Esophagus (tissue), 2 donors: Measurements from ENCODE around the gene PCK1. TPM values are rescaled to one million over a fixed set of nuclear protein-coding genes. Genes with fewer than 3 reads are reported as not detected.

Source experiments
- H3K27ac ChIP-seq, 2 donors: one replicate each; pipeline ENCODE4 v1.5.1; 2013; ENCODE audit warnings: low read depth in 2 of 2, mild to moderate bottlenecking in 2 of 2, inconsistent platforms in 1 of 2, low read length in 1 of 2, moderate library complexity in 1 of 2
- H3K27me3 ChIP-seq, 2 donors: one replicate each; pipeline ENCODE4 v1.6.1; 2013; ENCODE audit warnings: low read length in 2 of 2, control low read depth in 1 of 2, mild to moderate bottlenecking in 1 of 2; ENCODE audit not compliant: insufficient read depth in 2 of 2, control insufficient read depth in 1 of 2
- H3K36me3 ChIP-seq, 2 donors: one replicate each; pipeline ENCODE4 v1.6.1; 2013; ENCODE audit warnings: low read length in 1 of 2; ENCODE audit not compliant: control insufficient read depth in 2 of 2, insufficient read depth in 2 of 2
- H3K4me1 ChIP-seq, 2 donors: one replicate each; pipeline ENCODE4 v1.6.1; 2013; ENCODE audit warnings: low read length in 1 of 2; ENCODE audit not compliant: control insufficient read depth in 2 of 2, insufficient read depth in 2 of 2
- H3K4me3 ChIP-seq, 2 donors: one replicate each; pipeline ENCODE4 v1.5.1; 2013; ENCODE audit warnings: low read length in 2 of 2, mild to moderate bottlenecking in 2 of 2, low read depth in 1 of 2, moderate library complexity in 1 of 2
- H3K9me3 ChIP-seq, 2 donors: one replicate each; pipeline ENCODE4 v1.6.1; 2013; ENCODE audit warnings: mild to moderate bottlenecking in 2 of 2, low read depth in 1 of 2, low read length in 1 of 2, moderate library complexity in 1 of 2; ENCODE audit not compliant: control insufficient read depth in 2 of 2, insufficient read depth in 1 of 2
- WGBS, 2 donors: extraction: QIAGEN DNeasy Blood & Tissue Kit; methylation state at CpG; one replicate each; pipeline ENCODE4 v1.1.7; 2013; 5-methylcytosine and 5-hydroxymethylcytosine counted together
- polyA plus RNA-seq, 2 donors: library from polyadenylated mRNA; stranded (reverse); fragments of 200-250 nt; gene quantifications; one replicate each; pipeline ENCODE4 v1.2.3, GENCODE V29; 2013
- donor health status: healthy with polysubstance abuse.
- donor health status: Bipolar disorder and iron deficiency.

The PCK1 gene
- polyA plus RNA-seq, 2 donors: 0.12 to 0.25 TPM

GRCh38 chr20:57573894-57574293 is 13.0 kb downstream of the PCK1 start:
- Histone ChIP-seq H3K4me3 (no peak overlapping the region), H3K4me1 (no peaks in the 10 kb centered on the region), H3K27ac (no peak overlapping the region), H3K36me3 (no peaks in the 10 kb centered on the region), H3K27me3 (no peaks in the 10 kb centered on the region), H3K9me3 (no peaks in the 10 kb centered on the region)
- WGBS, 2 donors: 52 to 77% methylated on average over 5 of the region's 5 CpGs

GRCh38 chr20:57574954-57575353 is 14.0 kb downstream of the PCK1 start:
- Histone ChIP-seq H3K27me3 (no peaks in the 10 kb centered on the region), H3K27ac (no peak overlapping the region), H3K4me1 (no peaks in the 10 kb centered on the region), H3K9me3 (no peaks in the 10 kb centered on the region), H3K36me3 (no peaks in the 10 kb centered on the region), H3K4me3 (no peak overlapping the region)

GRCh38 chr20:57576002-57576401 is 15.1 kb downstream of the PCK1 start:
- Histone ChIP-seq H3K36me3 (no peaks in the 10 kb centered on the region), H3K27ac (no peak overlapping the region), H3K4me1 (no peaks in the 10 kb centered on the region), H3K27me3 (no peaks in the 10 kb centered on the region), H3K4me3 (no peak overlapping the region), H3K9me3 (no peaks in the 10 kb centered on the region)
- 60 to 76% methylated on average over 2 of the region's 2 CpGs for WGBS, 2 donors

GRCh38 chr20:57576617-57577550 is 16.0 kb downstream of the PCK1 start:
- H3K4me1 ChIP-seq: no peaks in the 10 kb centered on the region
- H3K27ac ChIP-seq: no peak overlapping the region
- H3K27me3 ChIP-seq: no peaks in the 10 kb centered on the region
- no peaks in the 10 kb centered on the region for H3K36me3 ChIP-seq
- H3K9me3 ChIP-seq: no peaks in the 10 kb centered on the region
- no peak overlapping the region for H3K4me3 ChIP-seq
- WGBS, 2 donors: 57 to 86% methylated on average over 6 of the region's 6 CpGs

GRCh38 chr20:57577679-57578475 is 17.0 kb downstream of the PCK1 start:
- Histone ChIP-seq H3K27me3 (no peaks in the 10 kb centered on the region), H3K36me3 (no peaks in the 10 kb centered on the region), H3K27ac (no peak overlapping the region), H3K4me1 (no peaks in the 10 kb centered on the region), H3K4me3 (no peak overlapping the region), H3K9me3 (no peaks in the 10 kb centered on the region)
- 76 to 85% methylated on average over 10 of the region's 10 CpGs for WGBS, 2 donors

- 81 to 86% methylated on average over 10 of the region's 10 CpGs for WGBS, 2 donors
- Histone ChIP-seq H3K27ac (no peak overlapping the region), H3K4me3 (no peak overlapping the region), H3K9me3 (no peaks in the 10 kb centered on the region), H3K36me3 (no peaks in the 10 kb centered on the region), H3K4me1 (no peaks in the 10 kb centered on the region), H3K27me3 (no peaks in the 10 kb centered on the region)
These were observed 17.7 kb downstream of the PCK1 start for GRCh38 chr20:57578476-57579165.

- Histone ChIP-seq H3K9me3 (no peaks in the 10 kb centered on the region), H3K4me1 (no peaks in the 10 kb centered on the region)
- WGBS, 2 donors: 57 to 58% methylated on average over 11 of the region's 11 CpGs
These were observed 18.5 kb downstream of the PCK1 start for GRCh38 chr20:57579331-57579897.

GRCh38 chr20:57579898-57580447 is 19.1 kb downstream of the PCK1 start:
- Histone ChIP-seq H3K27ac (no peak overlapping the region), H3K9me3 (no peaks in the 10 kb centered on the region), H3K27me3 (no peaks in the 10 kb centered on the region), H3K4me3 (no peak overlapping the region), H3K36me3 (no peaks in the 10 kb centered on the region), H3K4me1 (no peaks in the 10 kb centered on the region)
- WGBS, 2 donors: 27 to 29% methylated on average over 21 of the region's 21 CpGs

More at GRCh38 chr20:57579331-57579897, 18.5 kb downstream of the PCK1 start:
- no peaks in the 10 kb centered on the region for H3K27me3 ChIP-seq
- H3K27ac ChIP-seq: no peak overlapping the region
- H3K36me3 ChIP-seq: no peaks in the 10 kb centered on the region
- H3K4me3 ChIP-seq: no peak overlapping the region
